HG02763 (cell line): ENCODE measurements around the gene WBP2.

Experiments
- ATAC-seq: cut with Tn5 transposase; IDR thresholded peaks from one replicate; pipeline ENCODE4 v1.9.1; 2021; ENCODE audit warnings: mild to moderate bottlenecking, moderate library complexity; ENCODE audit not compliant: unreplicated experiment

The WBP2 gene

GRCh38 chr17:75846692-75847613 lies 8.2 kb downstream of the WBP2 start:
- ATAC-seq = no peak

GRCh38 chr17:75845933-75846691 lies 9.0 kb downstream of the WBP2 start:
- no peak for ATAC-seq

GRCh38 chr17:75845058-75845711 lies 9.9 kb downstream of the WBP2 start:
- peak; percentile 58 for ATAC-seq

DNA sequence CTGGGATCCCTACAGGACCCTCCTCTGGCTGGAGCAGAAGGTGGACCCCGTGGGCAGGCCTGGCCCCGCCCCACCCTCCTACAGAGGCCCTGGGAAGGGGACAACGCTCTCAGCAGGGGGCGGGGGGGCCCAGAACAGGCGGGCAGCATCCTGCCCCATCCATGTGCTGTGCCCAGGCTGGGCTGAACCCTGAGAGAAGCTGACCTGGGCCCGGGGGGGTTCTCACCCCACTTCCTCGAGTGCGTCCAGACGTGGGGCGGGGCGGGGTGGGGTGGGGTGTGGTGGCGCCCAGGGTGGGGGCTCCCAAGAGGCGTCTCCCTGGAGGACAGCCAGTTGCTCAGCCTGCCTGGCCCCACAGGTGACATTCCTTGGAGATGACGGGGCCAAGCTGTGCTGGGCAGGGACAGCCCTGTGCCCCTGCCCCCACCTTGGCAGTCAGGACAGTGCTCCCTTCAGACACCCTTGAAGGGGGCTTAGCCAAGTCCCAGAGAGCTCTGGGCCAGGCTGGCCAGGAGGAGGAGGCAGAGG lies 10.5 kb downstream of the WBP2 start:
- no peak for ATAC-seq

DNA sequence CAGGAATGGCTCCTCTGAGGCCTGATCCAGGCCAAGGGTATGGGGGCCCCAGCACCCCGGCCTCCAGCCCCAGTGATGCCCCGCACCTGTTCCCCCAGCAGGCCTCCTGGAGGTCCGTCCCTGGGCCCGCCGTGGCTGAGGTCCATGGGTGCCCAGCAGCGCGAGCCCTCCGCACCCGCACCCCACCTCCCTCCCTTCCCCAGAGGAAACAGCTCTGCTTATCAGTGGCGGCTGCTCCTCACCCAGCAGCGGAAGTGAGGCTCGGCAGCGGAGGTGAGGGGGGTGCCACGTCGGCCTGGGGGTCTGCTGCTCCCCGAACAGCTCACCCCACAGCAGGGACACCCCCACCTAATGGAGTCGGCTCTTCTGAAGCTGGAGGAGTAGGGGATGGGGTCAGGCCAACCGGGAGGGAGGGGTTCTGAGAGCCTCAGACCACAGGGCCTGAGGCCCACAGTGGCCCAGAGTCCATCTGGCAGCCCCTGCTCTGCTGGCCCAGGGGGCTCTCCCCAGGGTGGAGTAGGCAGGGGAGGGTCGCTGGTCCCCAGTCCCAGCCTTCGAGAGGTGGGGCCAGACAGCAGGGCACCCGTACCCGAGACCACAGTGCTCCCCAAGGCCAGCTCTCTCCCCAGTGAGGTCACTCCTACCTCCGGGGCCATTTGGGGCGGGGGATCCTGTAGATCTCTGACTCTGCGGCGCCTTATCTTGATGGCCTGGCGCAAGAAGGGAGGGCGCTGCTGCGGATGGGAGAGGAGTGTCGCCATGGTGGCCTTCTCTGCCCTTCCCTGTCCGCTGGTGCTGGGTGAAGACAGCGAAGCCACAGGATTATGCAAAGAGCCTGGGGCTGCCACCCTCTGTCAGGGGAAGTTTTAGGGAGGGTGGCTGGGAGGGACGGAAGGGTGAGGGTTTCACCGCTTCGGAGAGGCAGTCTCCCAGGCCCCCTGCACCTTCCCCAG lies 11.3 kb downstream of the WBP2 start, which contains the start of gene UNC13D:
UNC13D (minus strand) TSS at position 828 of the 953 bp plus-strand sequence; CDS start at position 761, 67 bp downstream.
- no peak for ATAC-seq

DNA sequence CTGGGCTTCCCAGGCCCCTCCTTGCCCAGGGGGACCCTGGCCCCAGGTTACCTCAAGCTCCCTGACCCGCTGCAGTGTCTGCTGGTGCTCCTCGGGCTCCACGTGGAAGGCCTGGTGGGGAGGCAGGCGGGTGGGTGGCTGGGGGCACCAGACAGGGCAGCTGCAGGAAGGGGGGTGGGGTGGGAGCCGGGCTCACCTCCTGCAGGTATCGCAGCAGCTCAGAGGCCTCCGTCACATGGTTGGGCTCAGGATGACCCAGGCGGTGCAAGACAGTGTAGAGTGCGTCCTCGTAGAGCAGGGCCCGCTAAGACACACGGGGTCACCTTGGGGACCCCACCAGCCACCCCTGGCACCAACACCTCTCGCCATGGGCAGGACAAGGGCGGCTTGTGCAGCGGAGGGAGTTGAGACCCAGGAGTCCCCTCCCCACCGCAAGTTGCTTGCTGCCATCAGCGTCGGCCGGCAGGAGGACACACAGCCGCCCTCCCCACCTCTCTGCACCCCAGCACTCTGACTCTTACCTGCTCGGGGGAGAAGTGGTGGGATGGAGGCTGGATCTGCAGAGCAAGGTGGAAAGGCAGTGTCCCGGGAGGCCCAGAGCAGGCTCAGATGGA lies 12.1 kb downstream of the WBP2 start:
- no peak for ATAC-seq

DNA sequence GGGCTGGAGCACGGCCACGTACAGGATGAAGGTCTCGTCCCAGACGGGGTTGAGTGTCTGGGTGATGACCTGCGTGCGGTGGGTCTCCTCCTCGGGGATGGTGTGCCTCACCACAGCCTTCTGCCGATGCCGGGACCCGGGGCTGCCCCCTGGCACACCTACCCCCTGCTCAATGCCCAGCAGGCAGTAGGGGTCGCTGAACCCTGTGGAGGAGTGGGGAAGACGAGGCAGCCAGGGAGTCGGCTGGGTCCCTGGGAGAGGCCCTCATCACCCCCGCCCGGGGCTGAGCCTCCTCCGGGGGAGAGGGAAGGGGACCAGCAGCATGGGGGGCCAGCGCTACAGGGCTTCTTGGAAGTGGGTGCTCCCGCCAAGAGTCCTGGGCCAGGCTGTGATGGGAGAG lies 12.7 kb downstream of the WBP2 start:
- no peak for ATAC-seq

GRCh38 chr17:75840799-75841164 lies 14.4 kb downstream of the WBP2 start:
- ATAC-seq = no peak

DNA sequence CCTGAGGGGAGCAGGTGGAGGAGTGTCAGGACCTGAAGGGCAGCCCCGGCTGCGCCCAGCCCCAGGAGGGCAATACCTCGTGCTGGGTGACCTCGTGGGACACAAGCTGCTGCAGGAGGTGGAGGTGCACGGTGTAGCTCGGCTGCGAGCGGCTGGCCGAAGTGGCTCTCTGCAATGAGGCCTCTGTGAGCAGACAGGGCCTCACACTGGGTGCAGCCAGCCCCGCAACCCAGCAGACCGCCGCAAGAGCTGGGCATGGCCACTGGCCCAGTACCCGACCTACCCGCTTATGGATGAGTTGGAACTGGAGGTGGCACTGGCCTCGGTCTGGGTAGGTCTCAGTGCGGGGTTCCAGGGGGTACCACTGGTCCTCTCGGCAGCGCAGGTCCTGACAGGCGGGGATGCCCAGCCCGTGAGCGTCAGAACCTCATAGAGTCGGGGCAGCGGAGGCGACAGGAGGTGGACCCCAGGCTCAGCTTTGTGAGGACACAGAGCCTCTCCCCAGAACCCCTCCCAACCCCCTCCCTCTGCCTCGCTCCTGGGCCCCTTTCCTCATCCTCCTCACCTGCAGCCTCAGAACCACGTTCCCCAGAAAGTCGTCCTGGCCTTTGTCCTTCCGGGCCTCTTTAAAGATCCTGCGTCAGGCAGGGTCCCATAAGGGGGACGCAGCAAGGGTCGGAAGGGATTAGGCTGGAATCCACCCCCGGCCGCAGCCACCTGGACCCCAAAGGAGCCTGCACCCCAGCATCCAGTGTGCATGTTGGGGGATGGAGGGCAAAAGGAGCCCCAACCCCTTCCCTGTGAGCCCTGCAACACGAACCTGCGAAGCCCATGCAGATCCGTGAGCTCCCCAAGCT lies 15.0 kb downstream of the WBP2 start:
- ATAC-seq = no peak

GRCh38 chr17:75838410-75838809 lies 16.7 kb downstream of the WBP2 start:
- ATAC-seq = no peak

DNA sequence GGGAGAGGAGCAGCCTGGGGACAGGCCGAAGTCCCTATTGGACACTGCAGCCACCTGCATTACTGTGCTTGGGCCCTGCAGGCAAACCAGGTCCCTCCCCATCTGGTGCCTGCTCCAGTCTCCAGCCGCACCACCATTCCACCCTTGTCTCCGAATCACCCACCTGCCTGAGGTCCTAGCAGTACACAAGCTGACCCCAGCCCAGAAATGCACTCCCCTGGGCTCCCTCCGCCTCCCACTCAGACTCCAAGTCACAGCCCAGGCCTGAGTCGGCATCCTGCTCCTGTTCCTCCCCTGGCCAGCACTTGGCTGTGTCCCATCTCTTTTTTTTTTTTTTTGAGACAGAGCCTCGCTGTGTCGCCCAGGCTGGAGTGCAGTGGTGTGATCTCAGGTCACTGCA lies 17.2 kb downstream of the WBP2 start:
- ATAC-seq = no peak

DNA sequence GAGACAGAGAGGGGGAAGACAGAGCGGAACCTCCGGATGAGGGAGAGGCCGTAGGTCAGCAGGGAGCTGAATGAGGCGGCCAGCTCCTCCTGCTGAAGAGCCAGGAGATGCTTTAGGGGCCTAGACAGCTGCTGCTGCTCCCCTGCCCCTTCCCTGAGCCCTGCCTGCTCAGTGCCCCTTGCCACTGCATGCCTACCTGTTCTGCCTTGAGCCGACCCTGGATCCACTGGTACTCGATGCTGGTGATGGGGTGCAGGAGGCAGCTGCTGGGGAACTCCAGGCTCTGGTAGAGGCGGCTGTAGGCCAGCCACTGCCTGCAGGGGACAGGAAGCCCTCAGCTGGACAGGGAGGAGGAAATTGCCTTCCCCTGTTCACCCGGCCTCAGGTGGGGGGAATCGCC lies 18.5 kb downstream of the WBP2 start:
- no peak for ATAC-seq

- ATAC-seq = no peak
These were observed 19.5 kb downstream of the WBP2 start for GRCh38 chr17:75835654-75835987.

DNA sequence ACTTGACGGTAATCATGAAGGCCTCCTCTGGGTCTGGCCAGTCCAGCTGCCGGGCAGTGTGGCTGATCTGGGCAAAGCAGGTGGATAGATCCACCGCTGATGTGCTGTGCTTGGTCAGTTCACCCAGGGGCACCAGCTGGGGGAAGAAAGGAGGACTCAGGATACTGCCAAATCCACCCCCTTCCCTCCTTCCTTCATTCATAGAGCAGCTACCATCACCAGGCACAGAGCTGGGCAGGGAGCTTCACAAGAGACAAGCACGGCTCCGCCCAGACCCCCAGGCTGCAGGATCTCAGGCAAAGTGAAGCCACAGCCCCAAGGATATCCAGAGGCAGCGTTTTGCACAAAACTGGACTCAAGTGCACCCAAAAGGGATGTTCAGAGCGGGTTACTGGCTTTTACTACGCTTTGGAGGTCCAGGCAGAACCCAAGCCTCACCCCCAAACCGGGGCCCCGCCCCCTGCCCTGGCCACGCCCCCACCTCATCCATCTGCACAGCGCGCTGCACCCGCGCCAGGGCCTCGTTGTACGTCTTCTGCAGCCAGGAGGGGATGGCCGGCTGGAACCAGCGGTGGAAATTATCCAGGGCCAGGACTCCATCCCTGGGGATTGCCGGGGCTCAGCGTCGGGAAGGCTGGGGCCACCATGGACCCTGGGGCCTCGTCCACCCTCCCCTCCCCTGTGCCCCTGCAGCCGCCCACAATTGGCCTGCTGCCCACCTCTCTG lies 20.0 kb downstream of the WBP2 start:
- ATAC-seq = no peak

GRCh38 chr17:75834279-75834920 lies 20.7 kb downstream of the WBP2 start:
- ATAC-seq = no peak

- no peak for ATAC-seq
These were observed 22.3 kb downstream of the WBP2 start for GRCh38 chr17:75832652-75833400.

DNA sequence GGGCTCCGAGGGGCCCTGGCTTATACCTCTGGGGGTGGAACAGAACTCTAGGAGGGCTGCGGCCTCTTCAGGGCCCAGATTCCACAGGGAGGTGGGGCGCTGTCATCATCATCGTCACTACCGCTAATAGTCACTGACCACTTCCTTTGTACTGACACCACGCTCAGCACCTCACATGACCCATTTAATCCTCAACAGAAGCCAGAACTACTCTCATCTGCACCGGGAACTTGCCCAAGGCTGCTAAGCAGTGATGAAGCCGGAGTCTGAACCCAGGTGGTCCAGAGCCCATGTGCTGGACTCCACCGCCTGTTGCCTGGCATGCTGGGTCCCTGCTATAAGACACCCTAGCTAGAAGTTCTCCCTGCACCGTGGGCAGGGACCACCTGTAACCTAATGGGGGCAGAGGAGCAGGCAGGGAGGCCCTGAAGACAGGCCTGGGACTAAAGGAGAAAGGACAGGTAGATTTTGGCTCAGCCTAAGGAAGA lies 22.9 kb downstream of the WBP2 start:
- no peak for ATAC-seq
